Activated T-cell treated with anti-CD3 and anti-CD28 coated beads for 1 hour (primary cell): ENCODE results near the gene BLM.
"Not testable (repeated sequence)": the region's sequence is repeated elsewhere in the genome, so short reads cannot be mapped to it uniquely, and the experiment has no call there.

Experiments
- DNase-seq: peaks from one replicate; pipeline ENCODE4 v3.0.0-alpha.2; 2020; ENCODE audit warnings: low read depth

BLM gene

GRCh38 chr15:90822204-90822955 is 105.2 kb downstream of the BLM start:
- no peak for DNase-seq

DNA sequence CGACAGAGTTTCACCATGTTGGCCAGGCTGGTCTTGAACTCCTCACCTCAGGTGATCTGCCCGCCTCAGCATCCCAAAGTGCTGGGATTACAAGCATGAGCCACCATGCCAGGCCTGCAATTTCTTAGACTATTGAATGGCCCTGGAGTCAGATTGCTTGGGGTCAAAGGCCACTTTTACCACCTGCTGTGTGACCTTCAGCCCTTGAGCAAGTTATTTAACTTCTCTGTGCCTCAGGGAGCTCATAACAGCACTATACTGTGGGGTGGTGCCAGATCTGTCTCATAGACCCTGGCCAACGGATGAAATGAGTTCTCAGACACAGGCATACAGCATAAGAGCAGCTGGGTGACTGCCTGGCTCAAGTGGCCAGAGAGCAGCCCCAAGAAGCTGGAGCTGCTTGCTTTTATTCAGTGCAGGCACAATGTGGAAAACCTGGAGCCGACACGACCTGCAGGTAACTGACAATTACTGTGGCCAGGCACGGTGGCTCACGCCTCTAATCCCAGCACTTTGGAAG is 106.4 kb downstream of the BLM start:
- no peak for DNase-seq

DNA sequence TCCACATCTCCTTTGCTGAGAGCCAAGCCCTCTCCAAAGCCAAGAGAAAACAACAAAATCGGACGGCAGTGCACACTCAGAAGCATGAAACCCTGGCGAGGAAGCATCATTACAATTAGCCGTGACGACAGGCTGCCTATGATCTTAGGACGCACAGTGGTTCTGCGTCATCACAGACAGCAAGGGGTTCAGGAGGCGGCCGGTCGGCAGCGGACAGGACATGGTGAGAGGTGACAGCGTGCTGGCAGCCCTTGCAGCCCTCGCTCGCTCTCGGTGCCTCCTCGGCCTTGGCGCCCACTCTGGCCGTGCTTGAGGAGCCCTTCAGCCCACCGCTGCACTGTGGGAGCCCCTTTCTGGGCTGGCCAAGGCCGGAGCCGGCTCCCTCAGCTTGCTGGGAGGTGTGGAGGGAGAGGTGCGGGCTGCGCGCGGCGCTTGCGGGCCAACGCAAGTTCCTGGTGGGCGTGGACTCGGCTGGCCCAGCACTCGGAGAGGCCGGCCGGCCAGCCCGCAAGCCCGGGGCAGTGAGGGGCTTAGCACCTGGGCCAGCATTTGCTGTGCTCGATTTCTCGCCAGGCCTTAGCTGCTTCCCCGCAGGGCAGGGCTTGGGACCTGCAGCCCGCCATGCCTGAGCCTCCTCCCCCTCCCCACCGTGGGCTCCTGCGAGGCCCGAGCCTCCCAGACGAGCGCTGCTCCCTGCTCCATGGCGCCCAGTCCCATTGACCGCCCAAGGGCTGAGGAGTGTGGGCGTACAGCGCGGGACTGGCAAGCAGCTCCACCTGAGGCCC is 108.2 kb downstream of the BLM start:
- not testable (repeated sequence) for DNase-seq

DNA sequence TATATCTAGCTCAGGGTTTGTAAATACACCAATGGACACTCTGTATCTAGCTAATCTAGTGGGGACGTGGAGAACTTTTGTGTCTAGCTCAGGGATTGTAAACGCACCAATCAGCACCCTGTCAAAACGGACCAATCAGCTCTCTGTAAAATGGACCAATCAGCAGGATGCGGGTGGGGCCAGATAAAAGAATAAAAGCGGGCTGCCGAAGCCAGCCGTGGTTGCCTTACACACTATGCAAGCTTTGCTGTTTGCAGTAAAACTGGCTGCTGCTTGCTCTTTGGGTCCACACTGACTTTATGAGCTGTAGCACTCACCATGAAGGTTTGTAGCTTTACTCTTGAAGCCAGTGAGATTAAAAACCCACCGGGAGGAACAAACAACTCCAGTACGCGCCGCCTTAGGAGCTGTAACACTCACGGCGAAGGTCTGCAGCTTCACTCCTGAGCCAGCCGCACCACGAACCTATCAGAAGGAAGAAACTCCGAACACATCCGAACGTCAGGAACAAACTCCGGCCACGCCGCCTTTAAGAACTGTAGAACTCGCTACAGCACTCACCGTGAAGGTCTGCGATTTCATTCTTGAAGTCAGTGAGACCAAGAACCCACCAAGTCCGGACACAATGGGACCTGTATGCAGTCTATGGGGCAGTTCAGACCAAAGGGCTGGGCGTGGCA is 109.2 kb downstream of the BLM start:
- DNase-seq, result not testable (repeated sequence)

DNA sequence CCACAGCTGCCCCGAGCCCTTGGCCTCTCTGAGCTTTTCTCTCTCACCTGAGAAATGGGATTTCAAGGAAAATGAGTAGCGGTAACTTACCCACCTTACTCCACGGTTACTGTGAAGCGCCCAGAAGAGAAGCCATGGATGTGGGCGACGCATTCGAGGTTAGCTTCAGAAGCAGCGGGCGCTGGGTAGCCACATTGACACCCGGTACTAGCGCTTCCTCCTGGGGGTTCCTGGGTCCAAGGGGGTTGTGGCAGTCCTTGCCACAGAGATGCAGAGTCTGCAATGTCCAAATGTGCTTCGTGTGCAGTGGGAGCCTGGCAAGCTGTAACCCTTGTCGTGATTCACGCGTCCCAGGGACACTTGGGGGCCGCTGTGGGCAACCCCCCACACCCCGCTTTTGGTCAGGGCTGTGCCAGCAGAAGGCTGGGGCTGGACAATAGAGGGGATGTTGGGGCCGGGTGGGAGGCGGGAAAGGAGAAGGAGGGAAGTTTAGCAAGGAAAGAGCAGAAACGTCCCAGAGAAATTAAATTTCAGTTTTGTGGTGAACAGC is 109.8 kb downstream of the BLM start:
- no peak for DNase-seq

DNA sequence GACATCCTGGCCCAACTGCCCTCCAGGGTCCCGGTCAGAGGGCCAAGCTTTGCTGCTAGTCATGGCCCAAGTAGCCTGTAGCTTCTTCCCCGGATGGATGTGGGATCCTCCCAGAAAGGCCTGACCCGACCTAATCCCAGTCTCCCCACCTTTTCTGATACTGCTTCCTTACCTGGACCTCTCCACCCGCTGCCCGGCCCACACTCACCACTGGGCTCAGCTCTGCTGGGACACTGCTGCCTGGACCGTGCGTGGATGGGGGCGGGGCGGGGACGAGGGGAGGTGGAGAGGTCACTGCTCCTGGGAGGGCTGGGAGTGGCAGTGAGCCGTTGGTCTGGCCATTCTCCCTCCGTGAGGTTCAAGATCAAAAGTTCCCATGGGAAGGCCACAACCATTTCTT is 111.0 kb downstream of the BLM start:
- no peak for DNase-seq

DNA sequence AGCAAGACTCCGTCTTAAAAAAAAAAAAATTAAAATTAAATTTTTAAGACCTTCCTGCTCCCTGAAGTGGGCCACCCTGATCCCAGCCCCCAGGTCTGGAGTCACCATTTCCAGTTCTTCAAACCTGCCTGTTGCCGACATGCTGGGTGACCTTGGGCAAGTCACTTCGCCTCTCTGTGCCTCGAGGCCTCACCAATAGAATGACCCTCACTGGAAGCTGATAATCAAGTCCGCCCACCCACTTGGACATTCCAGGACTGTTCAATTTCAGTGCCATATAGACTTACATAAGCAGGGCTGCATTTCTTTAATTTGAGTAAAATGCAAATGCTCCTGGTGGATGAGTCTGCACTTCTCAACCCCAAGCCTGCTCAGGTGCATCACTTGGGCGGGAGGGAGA is 112.0 kb downstream of the BLM start:
- no peak for DNase-seq

DNA sequence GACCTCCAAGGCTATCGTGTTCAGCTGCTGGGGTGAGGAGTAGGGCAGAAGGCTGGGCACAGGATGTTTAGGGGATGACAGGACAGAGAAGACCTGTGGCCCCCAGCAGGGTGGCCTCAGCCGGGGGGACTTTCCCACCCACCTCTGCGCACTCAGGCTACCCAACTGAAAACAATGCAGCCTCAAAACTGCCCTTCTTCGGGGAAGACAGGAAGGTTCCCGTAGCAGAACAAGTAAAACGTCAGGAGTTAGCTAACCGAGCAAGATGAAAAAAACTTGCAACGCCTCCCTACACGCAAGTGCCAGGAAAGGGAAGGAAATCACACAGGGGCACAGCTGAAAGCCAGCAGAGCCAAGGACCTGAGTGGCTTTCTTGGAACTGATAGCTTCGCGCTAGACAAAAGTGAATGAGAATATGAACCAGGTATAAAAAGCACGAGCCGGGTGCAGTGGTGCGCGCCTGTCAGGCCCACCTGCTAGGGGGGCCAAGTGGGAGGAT is 112.8 kb downstream of the BLM start:
- DNase-seq, result no peak

DNA sequence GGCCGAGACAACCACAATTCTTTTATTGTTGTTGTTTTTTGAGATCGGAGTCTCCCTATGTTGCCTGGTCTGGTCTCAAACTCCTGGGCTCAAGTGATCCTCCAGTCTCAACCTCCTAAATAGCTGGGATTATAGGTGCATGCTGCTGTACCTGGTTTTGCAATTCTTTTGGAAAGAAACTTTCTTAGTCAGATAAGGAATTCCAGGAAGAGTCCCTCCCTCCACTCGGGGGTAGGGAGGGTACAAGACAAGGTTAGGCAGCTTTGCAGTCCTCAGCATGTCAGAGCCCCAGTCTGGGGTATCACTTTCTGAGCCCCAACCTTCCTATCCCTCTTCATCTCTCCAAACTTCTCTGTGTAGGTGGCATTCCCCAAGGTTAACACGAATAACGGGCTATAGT is 117.5 kb downstream of the BLM start:
- DNase-seq, result no peak

GRCh38 chr15:90836296-90836871 is 119.2 kb downstream of the BLM start:
- DNase-seq, result no peak

DNA sequence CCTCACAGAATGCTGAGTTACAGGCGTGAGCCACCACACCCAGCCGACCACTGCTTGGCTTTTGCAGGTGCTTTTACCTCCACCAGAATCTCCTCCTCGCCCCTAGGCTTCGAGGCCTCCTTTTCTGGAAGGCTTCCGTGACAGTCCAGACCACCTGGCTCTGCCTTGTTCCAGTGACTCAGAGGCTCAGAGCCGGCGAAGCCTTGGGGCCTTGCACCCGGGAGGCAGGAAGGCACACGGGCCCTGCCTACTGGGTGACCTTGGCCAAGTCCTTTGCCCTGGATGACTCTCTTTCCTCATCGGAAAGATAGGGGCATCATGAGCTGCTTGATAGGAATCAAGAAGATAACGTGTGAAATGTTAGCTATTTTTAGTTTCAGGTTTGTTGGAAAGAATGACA is 119.9 kb downstream of the BLM start:
- no peak for DNase-seq

DNA sequence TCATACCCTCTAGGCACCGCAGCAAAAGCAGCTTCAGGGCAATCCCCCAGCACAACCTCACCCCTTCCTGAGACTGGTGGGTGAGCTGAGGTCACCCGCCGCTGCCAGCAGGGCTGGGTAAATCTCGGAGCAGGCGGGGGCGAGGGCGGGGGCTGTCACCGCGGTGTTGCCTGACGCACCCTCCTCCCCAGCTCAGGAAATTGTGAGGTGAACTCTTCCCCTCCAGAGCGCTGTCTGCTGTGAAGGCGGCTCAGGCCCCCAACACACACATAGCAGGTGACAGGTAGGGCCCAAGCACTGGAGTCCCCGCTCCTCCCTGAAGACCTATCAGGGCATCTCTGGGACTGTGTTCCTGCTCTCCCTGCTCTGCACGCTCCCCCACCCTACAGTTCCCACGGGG is 121.0 kb downstream of the BLM start:
- peak; percentile 76 for DNase-seq

- no peak for DNase-seq
These were observed 121.4 kb downstream of the BLM start for GRCh38 chr15:90838544-90838943.

DNA sequence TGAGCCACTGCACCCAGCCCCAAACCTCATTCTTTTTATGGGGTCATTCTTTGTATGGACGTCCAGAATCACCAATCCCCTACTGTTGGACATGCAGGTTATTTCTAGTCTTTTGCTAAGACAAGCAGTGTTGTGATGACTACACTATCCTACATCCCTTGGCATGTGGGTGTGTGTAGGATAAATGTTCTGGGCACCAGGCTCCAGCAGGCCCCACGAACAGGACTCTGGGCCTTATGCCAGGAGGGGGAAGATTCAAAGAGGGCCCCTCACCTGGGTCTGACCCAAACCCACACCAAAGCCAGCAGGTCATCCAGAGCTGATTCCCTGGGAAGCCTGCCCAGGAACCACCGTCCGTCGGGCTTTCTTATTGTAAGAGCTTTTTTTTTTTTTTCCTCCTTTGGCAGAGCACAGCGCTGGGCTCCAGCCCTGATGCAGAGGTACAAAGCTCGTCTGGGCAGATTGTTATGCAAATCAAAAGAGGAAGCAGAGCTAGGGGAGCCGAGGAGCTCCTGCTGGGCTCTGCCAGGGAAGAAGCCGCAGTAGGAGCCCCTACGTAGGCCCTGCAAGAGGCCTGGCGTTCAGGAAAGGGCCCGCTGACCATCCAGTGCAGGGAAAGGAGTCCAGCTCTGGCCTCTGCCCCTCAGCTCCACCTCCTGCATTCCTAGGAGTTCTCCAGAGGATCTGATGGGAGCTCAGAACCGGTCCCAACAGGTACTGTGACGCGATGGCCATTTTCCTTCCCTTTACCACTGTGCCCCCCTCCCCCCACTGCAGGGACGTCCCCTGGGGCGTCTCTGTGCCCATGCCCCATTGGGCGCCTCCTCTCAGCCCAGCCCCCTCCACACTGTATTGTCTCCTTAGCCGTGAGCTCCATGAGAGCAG is 122.3 kb downstream of the BLM start:
- DNase-seq, result no peak

DNA sequence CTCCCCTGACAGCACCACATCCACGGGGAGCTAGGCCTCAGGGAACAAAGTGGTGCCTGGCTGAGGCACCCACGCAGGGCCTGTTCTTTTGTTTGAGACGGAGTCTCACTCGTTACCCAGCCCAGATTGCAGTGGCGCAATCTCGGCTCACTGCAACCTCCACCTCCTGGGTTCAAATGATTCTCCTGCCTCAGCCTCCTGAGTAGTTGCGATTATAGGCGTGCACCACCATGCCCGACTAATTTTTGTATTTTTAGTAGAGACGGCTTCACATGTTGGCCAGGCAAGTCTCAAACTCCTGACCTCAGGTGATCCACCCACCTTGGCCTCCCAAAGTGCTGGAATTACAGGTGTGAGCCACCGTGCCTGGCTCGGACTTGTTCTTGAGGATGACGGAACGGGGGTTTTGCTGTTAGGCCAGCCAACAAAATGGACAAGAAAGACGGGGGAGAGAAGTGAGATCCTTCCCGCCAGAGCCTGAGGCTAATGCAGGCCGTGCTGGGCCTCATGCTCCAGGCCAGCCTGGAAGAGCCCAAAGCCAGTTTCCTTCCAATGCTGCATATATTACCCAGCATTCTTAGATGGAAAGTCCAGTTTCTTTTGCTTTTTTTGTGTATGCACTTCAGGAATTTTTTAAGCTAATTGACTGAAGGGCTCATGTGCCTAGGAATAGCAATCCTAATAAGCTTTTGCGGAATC is 123.2 kb downstream of the BLM start:
- no peak for DNase-seq

DNA sequence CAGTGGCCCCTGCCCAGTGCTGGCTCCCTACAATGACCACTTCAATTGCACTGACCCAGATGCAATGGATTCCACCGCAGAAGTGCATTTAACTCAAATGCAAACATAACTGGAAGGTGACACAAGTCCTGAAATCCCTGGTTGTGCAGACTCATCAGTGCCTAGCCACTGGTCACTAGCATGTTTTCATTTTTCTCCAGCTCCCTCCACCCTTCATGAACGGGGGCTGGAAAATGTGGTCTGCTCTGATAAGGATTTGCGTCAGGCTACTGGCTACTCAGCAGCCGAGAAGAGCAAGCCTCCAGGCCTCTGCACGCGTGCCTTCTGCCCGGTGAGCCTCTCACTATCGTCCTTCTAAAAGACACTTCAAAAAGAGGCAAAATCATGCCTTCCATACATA is 123.8 kb downstream of the BLM start:
- DNase-seq, result no peak

DNA sequence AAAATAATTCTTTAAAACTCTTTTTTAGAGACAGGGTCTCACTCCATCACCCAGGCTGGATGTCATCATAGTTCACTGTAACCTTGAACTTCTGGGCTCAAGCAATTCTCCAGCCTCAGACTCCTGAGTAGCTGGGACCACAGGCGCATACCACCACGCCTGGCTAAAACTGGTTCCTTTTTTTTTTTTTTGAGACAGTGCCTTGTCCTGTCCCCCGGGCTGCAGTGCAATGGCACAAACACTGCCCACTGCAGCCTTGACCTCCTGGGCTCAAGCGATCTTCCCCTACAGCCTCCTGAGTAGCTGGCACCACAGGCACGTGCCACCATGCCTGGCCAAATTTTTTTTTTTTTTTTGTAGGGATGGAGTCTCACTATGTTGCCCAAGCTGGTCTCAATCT is 127.5 kb downstream of the BLM start:
- DNase-seq, result no peak

- DNase-seq, result no peak
These were observed 128.2 kb downstream of the BLM start for GRCh38 chr15:90845201-90845949.

DNA sequence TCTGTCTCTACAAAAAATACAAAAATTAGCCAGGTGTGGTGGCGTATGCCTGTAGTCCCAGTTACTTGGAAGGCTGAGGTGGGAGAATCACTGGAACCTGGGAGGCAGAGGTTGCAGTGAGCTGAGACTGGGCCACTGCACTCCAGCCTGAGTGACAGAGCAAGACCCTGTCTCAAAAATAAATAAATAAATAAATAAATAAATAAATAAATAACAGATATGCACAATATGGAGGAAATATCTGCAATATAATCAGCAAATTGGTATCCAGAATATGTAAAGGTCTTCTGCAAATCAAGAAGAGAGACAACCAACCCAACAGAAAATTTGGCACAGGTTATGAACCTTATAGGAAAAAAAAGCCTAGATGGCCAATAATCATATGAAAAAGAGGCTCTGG is 132.3 kb downstream of the BLM start:
- DNase-seq, result not testable (repeated sequence)

DNA sequence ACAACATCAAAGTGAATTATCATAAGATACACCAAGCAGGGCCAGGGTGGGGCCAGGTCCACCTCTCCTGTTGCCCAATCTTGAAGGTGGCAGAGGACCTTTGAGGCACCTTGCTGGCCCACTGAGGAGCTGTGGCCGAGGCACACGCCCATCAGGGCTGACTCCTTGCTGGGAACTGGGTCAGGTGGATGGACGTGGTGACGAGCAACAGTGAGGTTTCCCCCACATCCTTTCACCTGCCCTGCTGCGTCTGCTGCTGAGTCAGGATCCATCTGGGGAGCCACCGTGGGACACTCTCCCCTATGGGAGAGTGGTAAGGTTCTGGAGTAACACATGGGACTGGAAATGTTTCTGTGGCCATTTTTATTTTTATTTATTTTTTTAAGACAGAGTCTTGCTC is 134.0 kb downstream of the BLM start:
- no peak for DNase-seq
